IPS DF 4.7 (cell line): ENCODE results near the gene SALL1.

Source experiments
- DNase-seq: peaks from one replicate; pipeline ENCODE4 v3.0.0-alpha.2; 2013; ENCODE audit warnings: low spot score; ENCODE audit errors: extremely low read depth

The SALL1 gene

DNA sequence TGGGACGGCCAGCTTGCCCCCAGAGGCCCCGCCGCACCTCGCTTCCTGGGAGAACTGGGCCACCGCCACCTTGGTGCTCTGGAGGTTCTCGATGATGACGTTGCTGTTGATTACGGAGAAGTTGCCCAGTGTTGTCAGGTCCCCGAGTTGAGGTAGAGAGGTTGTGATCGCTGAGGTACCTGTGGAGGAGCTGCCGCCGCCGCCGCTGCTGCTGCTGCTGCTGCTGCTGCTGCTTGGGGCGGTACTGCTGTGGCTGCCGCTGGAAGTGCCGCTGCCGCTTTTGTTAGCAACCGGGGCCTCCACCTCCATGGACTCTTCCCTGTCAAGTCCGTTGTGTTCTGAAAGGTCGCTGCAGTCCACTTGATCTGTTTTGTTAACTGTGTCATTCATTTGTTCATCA, 9.5 kb downstream of the SALL1 start:
- DNase-seq: no peak

- DNase-seq: no peak
These were observed 10.0 kb downstream of the SALL1 start for GRCh38 chr16:51141106-51141505.

- DNase-seq: no peak
These were observed 11.0 kb downstream of the SALL1 start for GRCh38 chr16:51140112-51140511.

DNA sequence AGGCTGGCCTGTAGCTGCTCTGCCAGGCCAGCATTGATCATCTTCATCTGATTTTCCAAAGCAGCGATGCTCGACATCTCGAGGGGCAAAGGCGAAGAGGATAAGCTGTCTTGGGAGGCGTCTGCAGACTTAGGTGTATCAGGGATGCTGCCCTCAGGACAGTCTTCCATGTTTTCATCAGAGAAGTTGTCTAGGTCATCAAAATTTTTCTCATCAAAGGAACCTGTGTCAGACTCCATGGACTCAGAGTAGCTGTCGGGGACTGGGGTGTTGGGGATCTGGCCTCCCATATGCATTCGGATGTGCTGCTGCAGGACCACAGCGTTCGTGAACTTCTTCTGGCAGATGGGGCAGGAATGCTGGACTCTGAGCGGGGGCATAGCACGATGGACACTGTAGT, 11.5 kb downstream of the SALL1 start:
- no peak for DNase-seq

DNA sequence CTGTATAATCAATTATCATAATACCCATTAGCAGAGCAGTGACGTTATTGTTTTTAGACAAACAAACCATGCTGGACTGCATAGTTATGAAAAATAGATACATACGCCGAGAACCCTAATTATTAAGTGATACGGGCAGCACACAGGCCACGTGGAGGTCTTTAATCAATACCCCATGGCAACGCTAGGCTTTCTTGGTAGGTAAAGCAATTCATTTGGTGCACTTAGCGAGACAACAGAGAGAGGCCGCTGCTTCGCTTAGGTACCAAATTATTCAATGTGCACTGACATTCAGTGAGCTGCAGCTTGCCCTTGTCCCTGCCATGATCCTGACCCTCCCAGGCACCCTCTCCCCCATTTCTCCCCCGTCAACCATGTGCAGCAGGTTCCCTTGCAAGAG, 12.9 kb downstream of the SALL1 start:
- DNase-seq: no peak

- no peak for DNase-seq
These were observed 14.0 kb downstream of the SALL1 start for GRCh38 chr16:51137097-51137496.

DNA sequence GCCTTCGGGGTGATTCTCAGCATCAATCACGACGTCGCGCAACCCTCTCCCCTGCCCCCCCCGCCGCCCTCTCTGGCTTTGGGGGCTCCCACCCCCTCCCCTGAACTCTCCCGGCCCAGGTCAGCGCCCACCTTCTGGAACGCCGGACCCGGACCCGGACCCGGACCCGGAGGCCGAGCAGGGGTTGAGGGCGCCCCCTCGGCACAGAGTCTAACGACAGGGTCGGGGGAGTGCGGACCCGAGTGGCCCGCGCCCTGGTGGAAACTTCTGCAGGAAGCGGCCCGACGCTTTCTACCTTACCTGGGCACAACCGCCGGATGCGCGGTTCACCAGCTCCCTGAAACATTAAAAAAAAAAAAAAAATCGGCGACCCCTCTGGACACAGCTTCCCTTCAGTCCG, 16.2 kb downstream of the SALL1 start:
- DNase-seq: no peak

- no peak for DNase-seq
These were observed 16.7 kb downstream of the SALL1 start for GRCh38 chr16:51134269-51134812.

DNA sequence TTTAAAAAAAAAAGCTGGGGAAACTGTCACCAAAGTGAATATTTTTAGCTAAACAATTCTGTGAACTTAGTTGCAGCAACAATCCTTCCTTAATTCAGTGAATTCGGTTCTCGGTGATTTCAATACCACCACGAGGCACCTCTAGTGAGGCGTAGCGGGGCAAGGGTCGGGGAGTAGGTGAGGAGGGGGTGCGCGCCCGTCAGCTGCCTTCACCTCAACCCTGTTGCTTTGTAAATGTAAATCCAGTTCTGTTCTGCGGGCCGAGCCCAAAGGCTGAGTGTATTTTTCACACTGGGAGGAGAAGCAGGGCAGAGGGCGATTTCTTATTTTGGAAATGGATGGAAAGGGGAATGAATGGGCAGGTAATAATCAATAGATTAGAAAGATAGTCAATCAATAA, 17.4 kb downstream of the SALL1 start:
- DNase-seq: no peak

- no peak for DNase-seq
These were observed 17.9 kb downstream of the SALL1 start for GRCh38 chr16:51133183-51133582.

DNA sequence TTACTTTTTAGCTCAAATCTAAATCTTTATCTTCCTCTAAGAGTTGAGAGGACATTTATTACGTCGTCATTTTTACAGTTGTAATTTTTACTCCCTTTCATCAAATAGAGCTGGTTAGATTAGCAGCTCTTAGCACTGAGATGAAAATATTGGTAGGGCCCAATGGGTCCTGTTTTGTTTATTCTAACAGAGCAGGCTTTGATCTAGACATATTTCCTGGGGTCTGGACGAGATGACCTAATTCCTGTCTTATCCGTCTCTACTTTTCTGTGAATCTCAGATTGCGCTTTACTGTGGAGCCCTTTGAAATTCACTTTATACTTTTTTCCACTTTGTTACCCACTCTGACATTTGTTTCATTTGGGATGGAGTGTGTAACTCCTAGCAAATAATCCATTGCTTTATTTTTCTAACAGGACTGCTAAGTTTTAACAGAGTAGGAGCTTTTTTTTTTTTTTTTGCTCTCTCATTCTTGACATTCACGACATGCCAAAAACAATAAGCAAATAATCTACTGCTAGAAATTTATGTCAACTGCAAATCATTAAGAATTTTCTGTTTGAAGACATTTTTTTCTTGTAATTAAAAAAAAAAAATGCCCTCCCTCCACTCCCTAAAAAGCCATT, 18.5 kb downstream of the SALL1 start:
- DNase-seq: no peak

GRCh38 chr16:51131619-51132018, 19.5 kb downstream of the SALL1 start:
- no peak for DNase-seq

- no peak for DNase-seq
These were observed 22.0 kb downstream of the SALL1 start for GRCh38 chr16:51129105-51129504.

DNA sequence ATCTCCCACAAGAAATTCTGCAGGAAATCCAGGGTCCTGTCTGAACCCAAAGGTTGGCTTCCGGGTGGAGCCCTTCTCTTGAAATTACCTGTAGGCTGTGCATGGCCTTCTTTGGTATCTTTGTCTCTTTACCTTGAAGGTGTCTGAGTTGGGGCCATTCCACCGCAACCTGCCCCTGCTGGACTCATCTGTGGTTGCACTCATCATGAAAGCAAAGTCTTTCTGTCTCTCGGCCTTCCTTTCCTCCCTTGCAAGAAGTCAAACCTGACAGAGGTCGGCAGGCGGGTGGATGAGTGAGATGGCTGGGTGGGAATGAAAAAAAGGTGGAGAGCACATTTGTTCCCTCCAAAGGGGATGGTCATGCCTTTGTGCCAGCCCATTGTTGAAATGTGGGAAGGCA, 25.1 kb downstream of the SALL1 start:
- DNase-seq: no peak

DNA sequence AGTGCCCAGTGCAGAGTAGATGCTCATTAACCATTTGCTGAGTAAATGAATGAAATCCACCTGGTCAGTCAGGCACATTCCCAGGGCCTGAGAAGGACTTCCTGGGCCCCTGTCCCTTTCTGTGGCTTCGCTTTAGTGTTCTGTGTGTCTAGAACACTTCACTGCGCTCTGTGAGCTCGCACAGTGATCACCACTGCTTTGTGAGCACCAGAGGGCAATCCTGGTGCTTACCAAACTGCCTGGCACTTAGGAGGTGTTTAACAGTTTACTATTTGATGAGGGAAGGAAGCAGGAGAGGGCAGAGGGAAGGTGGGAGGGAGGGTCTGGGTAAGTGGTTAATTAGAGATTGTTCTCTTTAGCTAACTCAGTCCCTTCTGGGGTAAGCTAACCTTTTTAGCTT, 26.2 kb downstream of the SALL1 start:
- DNase-seq: no peak

- no peak for DNase-seq
These were observed 29.2 kb downstream of the SALL1 start for GRCh38 chr16:51121850-51122249.

- no peak for DNase-seq
These were observed 30.2 kb downstream of the SALL1 start for GRCh38 chr16:51120730-51121347.

DNA sequence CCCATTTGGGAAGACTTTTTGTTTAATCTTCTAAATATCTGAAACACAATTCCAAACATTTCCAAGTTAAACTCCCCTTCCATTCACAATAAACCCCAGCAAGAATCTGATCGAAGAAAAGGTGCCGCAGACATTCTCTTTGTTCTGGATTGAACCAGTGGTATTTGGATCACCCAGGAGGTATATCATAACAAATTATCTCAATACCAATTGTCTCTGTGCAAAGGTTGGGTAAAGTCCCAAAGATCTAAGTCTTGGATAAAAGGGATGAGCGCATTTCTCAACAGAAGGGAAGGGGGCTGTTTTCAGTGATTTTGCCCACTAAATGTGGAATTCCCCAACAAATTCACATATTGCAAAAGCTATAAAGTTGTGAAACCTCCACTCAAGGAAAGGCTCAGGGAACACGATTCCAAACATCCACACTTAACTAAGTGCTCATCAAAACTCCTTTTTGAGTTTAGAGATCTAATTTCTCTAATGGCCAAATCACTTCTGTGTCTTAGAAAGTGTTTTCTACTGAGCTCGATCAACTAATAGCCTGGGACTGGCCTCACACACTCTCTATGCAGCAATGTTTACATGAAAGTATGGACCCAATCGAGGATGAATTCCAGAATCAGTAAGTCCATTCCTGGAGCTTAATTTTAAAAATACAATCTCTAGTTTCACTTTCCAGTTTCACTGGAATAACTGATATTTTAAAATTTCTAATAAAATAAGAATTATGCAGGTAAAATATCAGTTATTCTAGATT, 30.9 kb downstream of the SALL1 start:
- DNase-seq: no peak

DNA sequence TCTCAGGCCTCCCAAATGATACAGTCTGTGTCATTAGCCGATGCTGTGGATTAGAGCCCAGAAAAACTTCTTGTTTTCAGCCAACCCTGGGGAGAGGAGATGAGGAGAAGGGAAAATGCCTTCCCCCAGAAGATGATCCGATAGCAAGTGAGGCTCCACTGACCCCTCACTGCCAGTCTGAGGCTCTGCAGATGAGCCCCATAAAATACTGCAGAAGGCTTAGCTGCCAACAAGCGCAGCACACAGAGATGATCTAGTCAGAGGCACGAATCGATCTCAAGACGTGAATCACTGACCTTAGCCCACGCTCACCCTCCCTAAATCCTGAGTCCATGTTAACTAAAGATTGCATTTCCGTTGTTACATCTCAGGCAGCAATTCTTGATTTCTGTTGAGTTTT, 31.5 kb downstream of the SALL1 start:
- no peak for DNase-seq

- no peak for DNase-seq
These were observed 34.7 kb downstream of the SALL1 start for GRCh38 chr16:51116353-51116752.

DNA sequence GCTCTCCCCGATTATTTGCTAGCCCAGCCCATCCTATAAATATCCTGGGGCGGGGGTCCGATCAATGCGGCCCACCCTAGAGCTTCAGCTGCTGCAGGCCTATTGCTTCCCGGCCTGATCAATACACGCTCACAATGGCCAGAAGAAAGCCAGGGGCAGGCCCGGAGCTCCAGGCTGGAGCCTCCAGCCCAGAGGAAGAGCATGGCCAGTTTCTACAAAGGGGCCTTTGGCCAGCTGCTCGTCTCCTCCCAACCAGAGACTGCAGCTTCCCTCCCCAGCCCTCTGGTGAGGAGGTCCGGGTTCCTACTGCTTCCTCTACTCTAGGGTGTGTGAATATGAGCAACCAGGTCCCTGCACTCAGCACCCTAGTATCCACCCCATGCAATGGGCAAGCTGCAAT, 36.7 kb downstream of the SALL1 start:
- DNase-seq: no peak
